Prostate gland (tissue), 2 donors: ENCODE results near the gene ATP6V1F. TPM values are rescaled to one million over a fixed set of nuclear protein-coding genes. Genes with fewer than 3 reads are reported as not detected.

Source experiments
- DNase-seq: peaks from one replicate; pipeline ENCODE4 v3.0.0-alpha.2; 2019; ENCODE audit warnings: low spot score
- H3K27ac ChIP-seq, 2 donors: fragments of 200-600 bp; sonication (generic); 2 replicates each; pipeline ENCODE4 v1.5.1; 2017 to 2019
- H3K27me3 ChIP-seq: fragments of 200-600 bp; sonication (generic); replicated peaks from 2 replicates; pipeline ENCODE4 v1.5.1; 2019; ENCODE audit not compliant: insufficient read depth
- H3K36me3 ChIP-seq, 2 donors: fragments of 200-600 bp; sonication (generic); 1 replicate in 1 of 2; 2 replicates in 1 of 2; pipeline versions ENCODE4 v1.5.1 to v1.8.1; 2017 to 2019
- H3K4me1 ChIP-seq: fragments of 200-600 bp; sonication (generic); replicated peaks from 2 replicates; pipeline ENCODE4 v1.5.1; 2019
- H3K4me3 ChIP-seq, 2 donors: fragments of 200-600 bp; sonication (generic); 2 replicates each; pipeline ENCODE4 v1.5.1; 2017 to 2019
- H3K9me3 ChIP-seq: fragments of 200-600 bp; sonication (generic); 2 replicates; pipeline ENCODE4 v1.5.1; 2017
- CTCF ChIP-seq, 4 experiments: fragments of 200-600 bp in 2 of 4; fragments of 450-650 bp in 2 of 4; sonication (generic) in 2 of 4; IDR thresholded peaks; 1 replicate in 3 of 4; 2 replicates in 1 of 4; pipeline ENCODE4 v1.5.1; 2016 to 2019; ENCODE audit warnings: antibody characterized with exemption in 4 of 4, mild to moderate bottlenecking in 2 of 4, moderate library complexity in 2 of 4
- POLR2A ChIP-seq: fragments of 450-650 bp; IDR thresholded peaks from one replicate; pipeline ENCODE4 v1.6.1; 2016; ENCODE audit warnings: antibody characterized with exemption, mild to moderate bottlenecking
- POLR2AphosphoS5 ChIP-seq: sonication (generic); formaldehyde crosslinking; IDR thresholded peaks from one replicate; pipeline ENCODE4 v1.6.1; 2017; ENCODE audit warnings: antibody characterized with exemption
- WGBS: methylation state at CpG from one replicate; pipeline ENCODE4 v1.1.5; 2018; 5-methylcytosine and 5-hydroxymethylcytosine counted together
- intact Hi-C: fragments of 100-400 bp; cut with DNase I; formaldehyde crosslinking; loops from one replicate; pipeline ENCODE4 v1.14.2; 2022
- total RNA-seq, 2 donors: library from RNA; depleted of rRNA; stranded (reverse); fragments of >200 nt; gene quantifications; one replicate each; pipeline ENCODE4 v1.1.0, GENCODE V29; 2016

Gene ATP6V1F
- total RNA-seq, 2 donors from 2014 or later, result 116 to 118 TPM

GRCh38 chr7:128854396-128854795 lies 8.3 kb upstream of the ATP6V1F start:
- no peaks in the 10 kb centered on the region for H3K36me3 ChIP-seq
- DNase-seq, result no peak
- H3K4me3 ChIP-seq, result no peak overlapping the region
- 88% methylated on average over 17 of the region's 21 CpGs for WGBS
- TF ChIP-seq POLR2AphosphoS5 (no peak), POLR2A (no peak), CTCF (IDR thresholded peaks at IDR 0.05) (no peak)
- intact Hi-C loops, result no loop called here
- H3K27me3 ChIP-seq, result no peaks in the 10 kb centered on the region
- H3K27ac ChIP-seq, result no peak overlapping the region
- H3K9me3 ChIP-seq, result no peaks in the 10 kb centered on the region
- H3K4me1 ChIP-seq, result no peaks in the 10 kb centered on the region

- TF ChIP-seq POLR2AphosphoS5, result no peak
- TF ChIP-seq CTCF (IDR thresholded peaks at IDR 0.05), result no peak
- TF ChIP-seq POLR2A, result no peak
- H3K27ac ChIP-seq, result no peak overlapping the region
- no peaks in the 10 kb centered on the region for H3K9me3 ChIP-seq
- 89% methylated on average over 3 of the region's 3 CpGs for WGBS
- no peaks in the 10 kb centered on the region for H3K36me3 ChIP-seq
- H3K4me3 ChIP-seq, result no peak overlapping the region
- H3K27me3 ChIP-seq, result no peaks in the 10 kb centered on the region
- no peak for DNase-seq
- intact Hi-C loops, result no loop called here
- H3K4me1 ChIP-seq, result no peaks in the 10 kb centered on the region
Observed at GRCh38 chr7:128855559-128855958, 7.1 kb upstream of the ATP6V1F start.

- intact Hi-C loops, result no loop called here
- H3K9me3 ChIP-seq, result no peaks in the 10 kb centered on the region
- no peak for DNase-seq
- H3K36me3 ChIP-seq, result no peaks in the 10 kb centered on the region
- no peak overlapping the region for H3K4me3 ChIP-seq
- TF ChIP-seq POLR2A, result no peak
- TF ChIP-seq CTCF (IDR thresholded peaks at IDR 0.05), result no peak
- no peak for TF ChIP-seq POLR2AphosphoS5
- no peak overlapping the region for H3K27ac ChIP-seq
- no peaks in the 10 kb centered on the region for H3K4me1 ChIP-seq
- WGBS, result 78% methylated on average over 16 of the region's 17 CpGs
- H3K27me3 ChIP-seq, result no peaks in the 10 kb centered on the region
Observed at GRCh38 chr7:128856001-128856718, 6.5 kb upstream of the ATP6V1F start.

- Histone ChIP-seq H3K27me3 (no peaks in the 10 kb centered on the region), H3K9me3 (no peaks in the 10 kb centered on the region), H3K27ac (peak overlapping the region in 1 of 2 donors; percentile 24), H3K4me3 (no peak overlapping the region), H3K36me3 (no peaks in the 10 kb centered on the region), H3K4me1 (peaks cover 2% of the 10 kb centered on the region)
- 71% methylated on average over 18 of the region's 18 CpGs for WGBS
- DNase-seq, result no peak
- TF ChIP-seq POLR2A, result no peak
- TF ChIP-seq CTCF (IDR thresholded peaks at IDR 0.05), result no peak
- no peak for TF ChIP-seq POLR2AphosphoS5
- intact Hi-C loops, result no loop called here
Observed at GRCh38 chr7:128858380-128859231, 4.0 kb upstream of the ATP6V1F start.
